Karpas-422 (cell line): ENCODE measurements around the gene VWF. TPM values are rescaled to one million over a fixed set of nuclear protein-coding genes. Genes with fewer than 3 reads are reported as not detected.

ENCODE experiments used
- DNase-seq: peaks from one replicate; pipeline ENCODE4 v3.0.0-alpha.2; 2015
- H2AFZ ChIP-seq: fragments of 200-600 bp; sonication (generic); 2 replicates; pipeline ENCODE4 v1.6.1; 2014; ENCODE audit warnings: antibody characterized with exemption, low read length, mixed read lengths
- H3K27ac ChIP-seq: fragments of 200-600 bp; sonication (generic); 2 replicates; pipeline ENCODE4 v1.5.1; 2014; ENCODE audit warnings: mild to moderate bottlenecking, low read length, moderate library complexity
- H3K27me3 ChIP-seq: fragments of 200-600 bp; sonication (generic); 2 replicates; pipeline ENCODE4 v1.6.1; 2014; ENCODE audit warnings: low read length, mixed read lengths
- H3K36me3 ChIP-seq: fragments of 200-600 bp; sonication (generic); 2 replicates; pipeline ENCODE4 v1.6.1; 2014; ENCODE audit warnings: low read length, mixed read lengths; ENCODE audit not compliant: insufficient read depth
- H3K4me1 ChIP-seq: fragments of 200-600 bp; sonication (generic); 2 replicates; pipeline ENCODE4 v1.6.1; 2014; ENCODE audit warnings: mild to moderate bottlenecking, low read length, mixed read lengths
- H3K4me2 ChIP-seq: fragments of 200-600 bp; sonication (generic); 2 replicates; pipeline ENCODE4 v1.6.1; 2014; ENCODE audit warnings: low read length, low read depth, mild to moderate bottlenecking; ENCODE audit not compliant: poor library complexity, severe bottlenecking
- H3K4me3 ChIP-seq: fragments of 200-600 bp; sonication (generic); 2 replicates; pipeline ENCODE4 v1.5.1; 2014; ENCODE audit warnings: mild to moderate bottlenecking, antibody characterized with exemption, low read length, mixed read lengths
- H3K79me2 ChIP-seq: fragments of 200-600 bp; sonication (generic); 2 replicates; pipeline ENCODE4 v1.6.1; 2014; ENCODE audit warnings: mild to moderate bottlenecking, low read length, mixed read lengths
- H3K9ac ChIP-seq: fragments of 200-600 bp; sonication (generic); 2 replicates; pipeline ENCODE4 v1.6.0; 2014; ENCODE audit warnings: low read length
- H3K9me2 ChIP-seq: fragments of 200-600 bp; sonication (generic), shearing (Covaris generic); replicated peaks from 2 replicates; pipeline ENCODE4 v1.6.0; 2014; ENCODE audit warnings: mild to moderate bottlenecking, low read length, moderate library complexity; ENCODE audit not compliant: insufficient read depth
- H3K9me3 ChIP-seq: fragments of 300-700, 200-600 bp; sonication (generic); 2 replicates; pipeline ENCODE4 v1.6.1; 2014; ENCODE audit warnings: low read length, mixed read lengths
- H4K20me1 ChIP-seq: fragments of 200-600 bp; sonication (generic); 2 replicates; pipeline ENCODE4 v1.6.1; 2014; ENCODE audit warnings: mild to moderate bottlenecking, antibody characterized with exemption, low read length, low read depth; ENCODE audit not compliant: insufficient read depth
- total RNA-seq: library from RNA; depleted of rRNA; stranded (reverse); fragments of >200 nt; shearing (Covaris generic); gene quantifications from 2 replicates; pipeline ENCODE4 v1.2.3, GENCODE V29; 2014; ENCODE audit warnings: low replicate concordance

The VWF gene
- total RNA-seq, 1 experiment from 2014 or later = not detected

- H2AFZ ChIP-seq = no peak overlapping the region
- no peak overlapping the region for H3K4me3 ChIP-seq
- H3K9me2 ChIP-seq = no peaks in the 10 kb centered on the region
- no peaks in the 10 kb centered on the region for H3K27me3 ChIP-seq
- no peaks in the 10 kb centered on the region for H3K36me3 ChIP-seq
- H3K9ac ChIP-seq = no peak overlapping the region
- H4K20me1 ChIP-seq = 0 out of 2 replicates have a peak, but pooled peaks cover 3% of the 10 kb centered on the region
- no peaks in the 10 kb centered on the region for H3K9me3 ChIP-seq
- H3K4me1 ChIP-seq = no peaks in the 10 kb centered on the region
- H3K79me2 ChIP-seq = no peaks in the 10 kb centered on the region
- no peak overlapping the region for H3K27ac ChIP-seq
- DNase-seq = no peak
- no peak overlapping the region for H3K4me2 ChIP-seq
Measured at GRCh38 chr12:5915511-5915910, 209.0 kb downstream of the VWF start.

DNA sequence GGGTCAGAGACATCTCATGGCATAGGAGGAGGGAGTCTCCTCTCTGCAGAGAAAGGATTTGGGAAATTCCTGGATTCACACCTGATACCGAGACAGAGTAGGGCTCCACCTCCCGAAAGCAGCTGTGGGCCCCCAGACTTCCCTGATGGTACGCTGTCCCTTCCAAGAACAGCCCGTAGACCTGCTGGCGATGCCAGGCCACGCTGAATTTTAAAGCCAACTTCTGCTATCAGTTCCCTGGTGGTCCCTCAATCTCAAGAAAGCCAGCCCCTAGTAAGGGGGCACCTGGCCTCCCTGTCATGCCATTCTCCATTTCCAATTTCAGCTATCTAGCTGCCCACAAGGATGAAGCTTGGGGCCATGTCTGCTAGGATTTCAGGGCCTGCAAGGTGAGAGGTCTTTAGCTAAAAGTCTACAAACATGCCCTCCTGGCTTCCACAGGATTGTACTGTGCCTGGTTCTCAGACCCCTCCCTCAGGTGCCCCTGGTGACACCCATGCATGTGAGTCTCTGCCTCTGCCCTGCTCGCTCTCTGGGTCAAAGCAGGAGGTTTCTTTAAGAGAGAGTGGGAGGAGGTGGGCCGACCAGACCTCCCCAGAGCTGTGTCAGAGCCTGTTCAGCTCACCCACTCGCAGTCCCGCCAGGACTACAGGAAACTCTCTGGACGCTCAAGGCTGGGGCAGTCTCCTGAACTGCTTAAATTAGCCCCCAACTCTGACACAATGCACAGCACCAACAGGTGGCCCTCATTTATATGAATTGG, 209.9 kb downstream of the VWF start:
- Histone ChIP-seq H3K4me2 (no peak overlapping the region), H4K20me1 (no peaks in the 10 kb centered on the region), H3K9me3 (no peaks in the 10 kb centered on the region), H3K27ac (no peak overlapping the region), H3K36me3 (no peaks in the 10 kb centered on the region), H3K9ac (no peak overlapping the region), H3K9me2 (no peaks in the 10 kb centered on the region), H2AFZ (no peak overlapping the region), H3K4me3 (no peak overlapping the region), H3K27me3 (no peaks in the 10 kb centered on the region), H3K79me2 (no peaks in the 10 kb centered on the region), H3K4me1 (no peaks in the 10 kb centered on the region)
- DNase-seq = no peak

DNA sequence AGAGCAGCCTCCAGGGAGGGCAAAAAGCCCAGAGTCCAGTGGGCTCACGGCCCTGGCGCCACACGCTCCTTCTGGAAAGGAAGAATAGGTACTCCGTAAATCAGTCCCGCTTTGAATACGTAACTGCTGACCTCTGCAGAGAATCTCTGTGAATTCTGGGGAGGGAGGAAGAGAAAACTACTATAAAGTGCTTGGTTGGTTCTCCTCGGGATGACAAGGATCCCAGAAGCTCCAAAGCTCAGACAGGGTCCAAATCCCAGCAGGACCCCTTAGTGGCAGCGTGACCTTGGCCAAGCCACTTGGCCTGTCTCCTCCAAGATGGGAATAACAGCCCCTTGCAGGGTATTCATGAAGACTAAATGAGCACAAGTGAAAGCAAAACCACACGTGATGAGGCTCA, 211.1 kb downstream of the VWF start:
- DNase-seq = no peak
- no peaks in the 10 kb centered on the region for H3K79me2 ChIP-seq
- H4K20me1 ChIP-seq = no peaks in the 10 kb centered on the region

GRCh38 chr12:5912437-5913334, 211.8 kb downstream of the VWF start:
- no peak overlapping the region for H3K4me3 ChIP-seq
- no peak overlapping the region for H2AFZ ChIP-seq
- H3K9ac ChIP-seq = no peak overlapping the region
- H3K4me1 ChIP-seq = no peaks in the 10 kb centered on the region
- H3K4me2 ChIP-seq = no peak overlapping the region
- DNase-seq = no peak
- no peaks in the 10 kb centered on the region for H3K9me2 ChIP-seq
- H3K27me3 ChIP-seq = no peaks in the 10 kb centered on the region
- no peak overlapping the region for H3K27ac ChIP-seq
- no peaks in the 10 kb centered on the region for H3K9me3 ChIP-seq
- H3K36me3 ChIP-seq = no peaks in the 10 kb centered on the region
- no peaks in the 10 kb centered on the region for H4K20me1 ChIP-seq
- H3K79me2 ChIP-seq = no peaks in the 10 kb centered on the region

More for the DNA sequence above, 211.1 kb downstream of the VWF start:
- Histone ChIP-seq H3K4me1 (no peaks in the 10 kb centered on the region), H3K4me2 (no peak overlapping the region), H3K36me3 (no peaks in the 10 kb centered on the region), H3K27ac (no peak overlapping the region), H3K9ac (no peak overlapping the region), H2AFZ (no peak overlapping the region), H3K9me2 (no peaks in the 10 kb centered on the region), H3K9me3 (no peaks in the 10 kb centered on the region), H3K4me3 (no peak overlapping the region), H3K27me3 (no peaks in the 10 kb centered on the region)

GRCh38 chr12:5912011-5912410, 212.5 kb downstream of the VWF start:
- Histone ChIP-seq H2AFZ (no peak overlapping the region), H3K36me3 (no peaks in the 10 kb centered on the region), H3K27ac (no peak overlapping the region), H3K9ac (no peak overlapping the region), H3K79me2 (no peaks in the 10 kb centered on the region), H3K9me2 (no peaks in the 10 kb centered on the region), H3K27me3 (no peaks in the 10 kb centered on the region), H4K20me1 (no peaks in the 10 kb centered on the region), H3K4me1 (no peaks in the 10 kb centered on the region), H3K4me3 (no peak overlapping the region), H3K4me2 (no peak overlapping the region), H3K9me3 (no peaks in the 10 kb centered on the region)
- no peak for DNase-seq

- Histone ChIP-seq H3K79me2 (no peaks in the 10 kb centered on the region), H2AFZ (no peak overlapping the region), H3K9me3 (no peaks in the 10 kb centered on the region), H3K4me1 (no peaks in the 10 kb centered on the region), H3K27ac (no peak overlapping the region), H3K4me3 (no peak overlapping the region), H3K27me3 (no peaks in the 10 kb centered on the region), H3K4me2 (no peak overlapping the region), H3K9me2 (no peaks in the 10 kb centered on the region), H4K20me1 (no peaks in the 10 kb centered on the region), H3K9ac (no peak overlapping the region), H3K36me3 (no peaks in the 10 kb centered on the region)
- DNase-seq = no peak
Measured at GRCh38 chr12:5910790-5911548, 213.5 kb downstream of the VWF start.

- Histone ChIP-seq H3K4me2 (no peak overlapping the region), H3K4me1 (no peaks in the 10 kb centered on the region), H3K4me3 (no peak overlapping the region), H3K27ac (no peak overlapping the region), H3K9ac (no peak overlapping the region), H2AFZ (no peak overlapping the region), H3K79me2 (no peaks in the 10 kb centered on the region), H3K9me3 (no peaks in the 10 kb centered on the region), H3K9me2 (no peaks in the 10 kb centered on the region), H4K20me1 (no peaks in the 10 kb centered on the region), H3K36me3 (no peaks in the 10 kb centered on the region), H3K27me3 (no peaks in the 10 kb centered on the region)
- no peak for DNase-seq
Measured at GRCh38 chr12:5909560-5909959, 214.9 kb downstream of the VWF start.

DNA sequence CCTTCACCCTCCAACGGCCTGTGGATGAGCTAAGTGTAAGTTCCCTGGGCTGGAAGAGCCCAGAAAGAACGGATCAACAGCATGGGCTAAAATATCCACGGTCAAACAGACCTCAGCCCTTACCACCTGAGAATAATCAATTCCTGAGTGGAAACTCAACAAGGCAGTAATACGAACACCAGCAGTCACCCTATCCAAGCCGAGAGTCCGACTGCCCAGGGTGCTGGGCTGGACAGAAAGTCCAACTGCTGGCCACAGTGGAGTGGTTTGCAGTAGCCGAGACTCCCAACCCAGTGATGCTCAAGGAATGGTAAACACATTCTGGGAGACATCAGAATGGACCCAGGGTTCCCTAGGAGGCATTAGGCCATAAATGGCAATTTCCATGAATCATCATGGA, 216.2 kb downstream of the VWF start:
- no peaks in the 10 kb centered on the region for H3K27me3 ChIP-seq
- no peak overlapping the region for H3K4me3 ChIP-seq
- no peaks in the 10 kb centered on the region for H3K79me2 ChIP-seq
- H3K9ac ChIP-seq = no peak overlapping the region
- H2AFZ ChIP-seq = no peak overlapping the region
- no peaks in the 10 kb centered on the region for H3K9me3 ChIP-seq
- H3K4me1 ChIP-seq = no peaks in the 10 kb centered on the region
- H3K4me2 ChIP-seq = no peak overlapping the region
- H3K36me3 ChIP-seq = no peaks in the 10 kb centered on the region
- DNase-seq = no peak
- no peaks in the 10 kb centered on the region for H3K9me2 ChIP-seq
- H3K27ac ChIP-seq = no peak overlapping the region
- H4K20me1 ChIP-seq = no peaks in the 10 kb centered on the region
